Activated T-helper 1 cell treated with anti-CD3 and anti-CD28 coated beads, Interleukin-12 subunit alpha, Interleukin-12 subunit beta, Interleukin-2, Interleukin-4 antibody, amounts not matched to agents 30 ng/mL and 10 ng/mL and 1 ng/mL, durations not matched to agents 14 hours and 24 hours and 36 hours (primary cell): ENCODE results near the gene NDUFA5. TPM values are rescaled to one million over a fixed set of nuclear protein-coding genes. Genes with fewer than 3 reads are reported as not detected.
"Not testable (repeated sequence)": the region's sequence is repeated elsewhere in the genome, so short reads cannot be mapped to it uniquely, and the experiment has no call there.

Experiments
- DNase-seq: peaks from one replicate; pipeline ENCODE4 v3.0.0; 2021; ENCODE audit warnings: low spot score
- H3K27ac Mint-ChIP-seq: one replicate; pipeline ENCODE4 v1.8.0; 2021; ENCODE audit warnings: mild to moderate bottlenecking, mixed read lengths
- H3K27me3 Mint-ChIP-seq: one replicate; pipeline ENCODE4 v1.8.0; 2022; ENCODE audit warnings: mild to moderate bottlenecking, moderate library complexity, mixed read lengths; ENCODE audit not compliant: insufficient read depth
- H3K36me3 Mint-ChIP-seq: one replicate; pipeline ENCODE4 v1.8.0; 2021; ENCODE audit warnings: low read depth, mixed read lengths
- H3K4me1 Mint-ChIP-seq: one replicate; pipeline ENCODE4 v1.8.0; 2021; ENCODE audit warnings: low read depth, mixed read lengths
- H3K4me3 Mint-ChIP-seq: one replicate; pipeline ENCODE4 v1.8.0; 2021; ENCODE audit warnings: mild to moderate bottlenecking, moderate library complexity, mixed read lengths
- H3K9me3 Mint-ChIP-seq: one replicate; pipeline ENCODE4 v1.8.0; 2021; ENCODE audit warnings: mixed read lengths
- intact Hi-C: fragments of 100-400 bp; cut with micrococcal nuclease; formaldehyde crosslinking; loops from one replicate; pipeline ENCODE4 v1.15.1; 2024
- total RNA-seq: library from RNA; stranded (reverse); gene quantifications from 2 replicates; pipeline ENCODE4 v1.2.3, GENCODE V29; 2022

The NDUFA5 gene
- total RNA-seq, 1 donor from 2014 or later = 49.4 TPM

DNA sequence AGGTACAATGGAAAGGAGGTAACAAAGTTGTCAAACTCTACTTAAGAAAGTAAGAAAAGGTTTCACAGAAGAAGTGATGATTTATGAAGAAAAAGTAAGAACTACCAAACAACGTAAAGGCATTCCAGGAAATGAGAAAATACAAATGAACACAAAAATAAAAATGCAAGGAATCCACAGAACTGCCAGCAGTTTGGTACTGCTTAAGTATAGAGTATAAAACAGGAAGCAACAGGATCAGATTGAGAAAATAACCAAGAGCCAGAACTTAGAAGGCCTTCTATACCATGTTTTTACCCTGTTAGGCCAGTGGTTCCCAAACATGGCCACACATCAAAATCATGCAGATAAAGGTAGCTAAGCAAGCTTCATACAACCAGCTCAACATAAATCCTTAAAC is 9.2 kb downstream of the NDUFA5 start:
- H3K4me3 Mint-ChIP-seq = no peak overlapping the region
- H3K4me1 Mint-ChIP-seq = peaks cover 14% of the 10 kb centered on the region
- no peak for DNase-seq
- intact Hi-C loops = no loop called here
- H3K27me3 Mint-ChIP-seq = no peaks in the 10 kb centered on the region
- H3K9me3 Mint-ChIP-seq = no peaks in the 10 kb centered on the region
- peaks cover 24% of the 10 kb centered on the region for H3K36me3 Mint-ChIP-seq
- no peak overlapping the region for H3K27ac Mint-ChIP-seq

GRCh38 chr7:123539871-123540270 is 17.7 kb downstream of the NDUFA5 start:
- H3K4me1 Mint-ChIP-seq = peaks cover 5% of the 10 kb centered on the region
- no peak for DNase-seq
- no peak overlapping the region for H3K27ac Mint-ChIP-seq
- H3K36me3 Mint-ChIP-seq = peaks cover 2% of the 10 kb centered on the region
- H3K9me3 Mint-ChIP-seq = no peaks in the 10 kb centered on the region
- H3K27me3 Mint-ChIP-seq = peaks cover 3% of the 10 kb centered on the region
- intact Hi-C loops = no loop called here
- no peak overlapping the region for H3K4me3 Mint-ChIP-seq

DNA sequence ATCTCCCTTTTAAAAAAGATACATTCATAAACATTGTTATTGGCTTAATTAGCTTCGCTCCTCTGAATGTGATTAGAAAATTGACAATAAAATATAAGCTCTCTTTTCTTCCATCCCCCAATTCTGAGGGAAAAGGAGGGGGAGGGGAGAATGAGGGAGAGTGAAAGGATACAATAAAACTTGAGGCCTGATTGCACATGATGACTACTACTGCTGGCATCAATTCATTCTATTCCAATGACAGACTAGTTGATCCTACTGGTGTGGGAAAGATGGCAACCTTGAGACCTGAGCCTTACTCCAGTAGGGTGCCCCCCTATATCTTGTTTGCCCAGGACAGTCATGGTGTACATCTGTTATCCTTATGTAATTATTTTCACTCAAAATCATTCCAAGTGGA is 18.7 kb downstream of the NDUFA5 start:
- no peak overlapping the region for H3K4me3 Mint-ChIP-seq
- peaks cover 9% of the 10 kb centered on the region for H3K27me3 Mint-ChIP-seq
- H3K36me3 Mint-ChIP-seq = peaks cover 2% of the 10 kb centered on the region
- DNase-seq = no peak
- peaks cover 11% of the 10 kb centered on the region for H3K4me1 Mint-ChIP-seq
- intact Hi-C loops = no loop called here
- no peak overlapping the region for H3K27ac Mint-ChIP-seq
- H3K9me3 Mint-ChIP-seq = no peaks in the 10 kb centered on the region

DNA sequence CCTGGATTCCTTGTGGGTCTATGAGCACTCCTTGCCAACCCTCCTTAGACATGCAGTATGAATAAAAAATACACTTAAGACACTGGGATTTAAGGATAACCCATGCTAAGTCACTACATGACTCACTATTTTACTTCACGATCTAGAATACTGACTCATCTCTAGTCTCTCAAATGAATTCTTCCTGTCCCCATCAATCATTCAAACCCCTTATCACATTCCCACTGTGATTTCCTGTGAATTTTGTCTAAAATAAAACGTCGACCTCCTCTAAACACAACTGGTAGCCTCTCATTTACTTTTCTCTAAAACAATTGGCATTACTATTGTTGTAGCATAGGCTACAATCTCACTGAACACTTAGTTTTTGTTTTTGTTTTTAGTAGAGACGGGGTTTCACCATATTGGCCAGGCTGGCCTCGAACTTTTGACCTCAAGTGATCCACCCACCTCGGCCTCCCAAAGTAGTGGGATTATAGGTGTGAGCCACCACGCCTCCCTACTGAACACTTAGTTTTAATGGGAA is 19.4 kb downstream of the NDUFA5 start:
- peaks cover 17% of the 10 kb centered on the region for H3K4me1 Mint-ChIP-seq
- peaks cover 15% of the 10 kb centered on the region for H3K27me3 Mint-ChIP-seq
- H3K36me3 Mint-ChIP-seq = peaks cover 2% of the 10 kb centered on the region
- H3K4me3 Mint-ChIP-seq = no peak overlapping the region
- intact Hi-C loops = no loop called here
- no peak for DNase-seq
- H3K27ac Mint-ChIP-seq = no peak overlapping the region
- no peaks in the 10 kb centered on the region for H3K9me3 Mint-ChIP-seq

DNA sequence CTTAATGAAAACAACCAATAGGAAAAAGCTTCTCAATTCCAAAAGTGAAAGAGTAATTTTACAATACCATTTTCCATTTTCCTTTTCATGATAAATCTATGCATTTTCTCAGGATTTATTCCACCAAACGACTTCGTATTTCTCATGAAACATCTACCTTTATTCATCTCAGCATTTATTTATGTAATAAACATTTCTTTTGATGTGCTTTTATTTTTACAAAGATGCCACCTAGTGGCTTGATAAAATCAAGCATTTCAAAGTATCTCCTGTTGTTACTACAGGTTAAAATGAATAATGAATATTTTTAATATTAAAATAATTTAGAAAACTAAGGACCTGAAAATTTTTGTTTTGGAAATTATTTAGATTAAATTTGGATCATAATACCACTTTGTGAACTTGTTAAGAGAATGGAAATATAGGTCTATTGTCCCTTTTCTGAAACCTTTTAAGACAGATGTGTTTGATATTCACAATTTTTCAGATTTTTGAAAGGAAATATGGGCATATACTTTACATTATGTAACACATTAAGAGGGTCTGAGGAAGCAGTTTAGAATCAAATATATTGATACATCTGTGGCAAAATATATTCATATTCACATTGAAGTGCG is 20.5 kb downstream of the NDUFA5 start:
- DNase-seq = no peak
- Mint-ChIP-seq H3K27me3 (peaks cover 22% of the 10 kb centered on the region), H3K4me3 (no peak overlapping the region), H3K36me3 (peaks cover 2% of the 10 kb centered on the region), H3K9me3 (no peaks in the 10 kb centered on the region), H3K4me1 (peaks cover 24% of the 10 kb centered on the region), H3K27ac (no peak overlapping the region)
- intact Hi-C loops = loop anchor here (1.0 kb wide), 1 partner anchor 43 kb away; no protein-coding TSS in a partner anchor

GRCh38 chr7:123535517-123535916 is 22.1 kb downstream of the NDUFA5 start:
- intact Hi-C loops = no loop called here
- peaks cover 30% of the 10 kb centered on the region for H3K27me3 Mint-ChIP-seq
- H3K9me3 Mint-ChIP-seq = no peaks in the 10 kb centered on the region
- no peaks in the 10 kb centered on the region for H3K36me3 Mint-ChIP-seq
- H3K4me3 Mint-ChIP-seq = peak overlapping the region; percentile 26
- H3K27ac Mint-ChIP-seq = no peak overlapping the region
- no peak for DNase-seq
- H3K4me1 Mint-ChIP-seq = peaks cover 26% of the 10 kb centered on the region

DNA sequence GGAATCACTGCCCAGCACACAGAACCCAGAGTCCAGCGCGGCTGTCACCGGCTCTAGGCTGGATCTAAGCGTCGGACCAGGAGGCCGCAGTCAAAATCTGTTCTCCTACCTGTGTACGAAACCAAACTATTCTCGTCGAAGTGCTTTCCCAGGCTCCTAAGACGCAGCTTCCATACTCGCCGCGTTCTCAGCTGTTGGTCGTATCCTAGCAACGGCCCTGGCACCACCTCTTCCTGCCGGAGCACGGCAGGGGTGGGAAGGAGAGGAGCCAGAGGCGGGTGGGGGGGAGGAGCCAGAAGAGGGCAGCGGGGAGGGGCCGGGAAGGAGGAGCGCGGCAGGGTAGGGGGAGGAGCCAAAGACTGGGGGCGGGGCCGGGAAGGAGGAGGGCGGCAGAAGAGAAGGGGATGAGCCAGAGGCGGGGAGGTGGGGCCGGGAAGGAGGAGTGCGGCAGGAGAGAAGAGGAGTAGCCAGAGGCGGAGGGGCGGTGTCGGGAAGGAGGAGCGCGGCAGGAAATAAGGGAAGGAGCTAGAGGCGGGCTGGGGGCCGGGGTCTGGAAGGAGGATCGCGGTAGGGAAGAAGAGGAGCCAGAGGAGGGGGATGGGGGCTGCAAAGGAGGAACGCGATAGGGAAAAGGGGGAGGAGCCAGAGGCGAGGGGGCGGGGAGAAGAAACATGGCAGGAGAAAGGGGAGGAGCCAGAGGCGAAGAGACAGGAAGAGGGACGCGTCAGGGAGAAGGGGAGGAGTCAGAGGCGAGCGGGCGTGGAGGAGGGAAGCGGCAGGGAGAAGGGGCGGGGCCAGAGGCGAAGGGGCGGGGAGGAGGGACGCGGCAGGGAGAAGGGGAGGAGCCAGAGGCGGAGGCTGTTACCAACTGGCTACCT is 23.0 kb downstream of the NDUFA5 start, which contains the start of gene IQUB:
Gene IQUB (minus strand): TSS at position 213 of the 878 bp plus-strand sequence. CDS start 22,255 bp downstream, outside the sequence.
- peaks cover 26% of the 10 kb centered on the region for H3K4me1 Mint-ChIP-seq
- no peaks in the 10 kb centered on the region for H3K9me3 Mint-ChIP-seq
- H3K36me3 Mint-ChIP-seq = no peaks in the 10 kb centered on the region
- peaks cover 30% of the 10 kb centered on the region for H3K27me3 Mint-ChIP-seq
- DNase-seq = peak; percentile 89
- intact Hi-C loops = loop anchor here (1.0 kb wide), 3 partner anchors 23 to 1397 kb away; partner anchors contain the start of gene NDUFA5
- H3K27ac Mint-ChIP-seq = peak within 1 kb of the TSS; percentile 88
- H3K4me3 Mint-ChIP-seq = peak within 1 kb of the TSS; percentile 91

DNA sequence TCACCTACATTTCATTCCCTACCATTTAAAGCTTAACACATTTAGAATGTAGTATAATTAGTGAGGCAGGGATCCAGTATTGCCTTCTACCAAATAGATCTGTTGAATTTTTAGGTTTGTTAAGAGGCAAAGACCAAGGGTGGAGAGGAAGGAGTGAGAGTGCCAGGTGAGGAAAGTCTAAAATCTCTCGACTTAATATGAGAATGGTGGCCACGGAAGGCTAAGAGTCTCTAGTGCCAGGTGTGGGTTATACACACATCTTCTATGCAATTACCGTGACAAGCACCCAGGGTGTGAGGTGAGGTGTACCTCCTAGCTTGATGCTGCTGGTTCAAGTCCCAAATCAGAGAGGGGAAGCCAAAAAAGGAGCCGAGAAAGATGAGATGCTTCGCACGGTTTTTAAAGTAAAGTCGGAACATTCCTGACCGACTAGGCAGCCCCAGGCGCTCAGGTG is 23.7 kb downstream of the NDUFA5 start:
- Mint-ChIP-seq H3K9me3 (no peaks in the 10 kb centered on the region), H3K27ac (no peak overlapping the region), H3K27me3 (peaks cover 30% of the 10 kb centered on the region), H3K36me3 (no peaks in the 10 kb centered on the region), H3K4me1 (peaks cover 26% of the 10 kb centered on the region), H3K4me3 (peak overlapping the region; percentile 91)
- DNase-seq = peak; percentile 2
- intact Hi-C loops = loop anchor here (1.0 kb wide), 3 partner anchors 23 to 1397 kb away; partner anchors contain the start of gene NDUFA5

DNA sequence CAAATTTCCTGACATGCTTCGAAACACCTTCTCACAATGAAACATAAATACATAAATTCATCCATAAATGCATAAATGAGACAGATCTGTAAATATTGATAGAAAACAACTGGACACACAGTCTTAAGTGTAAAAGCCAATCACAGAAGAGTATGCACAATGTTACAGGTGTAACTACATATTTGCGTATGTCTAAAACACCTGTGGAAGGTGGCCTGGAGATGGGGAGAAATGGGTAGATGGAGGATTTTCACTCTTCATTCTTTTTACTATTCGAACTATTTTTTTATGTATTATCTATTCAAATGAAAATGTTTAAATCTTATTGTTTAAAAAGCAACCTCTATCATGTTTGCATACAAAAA is 24.1 kb downstream of the NDUFA5 start:
- peak overlapping the region; percentile 91 for H3K4me3 Mint-ChIP-seq
- H3K27me3 Mint-ChIP-seq = peaks cover 30% of the 10 kb centered on the region
- intact Hi-C loops = no loop called here
- DNase-seq = no peak
- no peaks in the 10 kb centered on the region for H3K36me3 Mint-ChIP-seq
- peaks cover 26% of the 10 kb centered on the region for H3K4me1 Mint-ChIP-seq
- H3K9me3 Mint-ChIP-seq = no peaks in the 10 kb centered on the region
- H3K27ac Mint-ChIP-seq = no peak overlapping the region

DNA sequence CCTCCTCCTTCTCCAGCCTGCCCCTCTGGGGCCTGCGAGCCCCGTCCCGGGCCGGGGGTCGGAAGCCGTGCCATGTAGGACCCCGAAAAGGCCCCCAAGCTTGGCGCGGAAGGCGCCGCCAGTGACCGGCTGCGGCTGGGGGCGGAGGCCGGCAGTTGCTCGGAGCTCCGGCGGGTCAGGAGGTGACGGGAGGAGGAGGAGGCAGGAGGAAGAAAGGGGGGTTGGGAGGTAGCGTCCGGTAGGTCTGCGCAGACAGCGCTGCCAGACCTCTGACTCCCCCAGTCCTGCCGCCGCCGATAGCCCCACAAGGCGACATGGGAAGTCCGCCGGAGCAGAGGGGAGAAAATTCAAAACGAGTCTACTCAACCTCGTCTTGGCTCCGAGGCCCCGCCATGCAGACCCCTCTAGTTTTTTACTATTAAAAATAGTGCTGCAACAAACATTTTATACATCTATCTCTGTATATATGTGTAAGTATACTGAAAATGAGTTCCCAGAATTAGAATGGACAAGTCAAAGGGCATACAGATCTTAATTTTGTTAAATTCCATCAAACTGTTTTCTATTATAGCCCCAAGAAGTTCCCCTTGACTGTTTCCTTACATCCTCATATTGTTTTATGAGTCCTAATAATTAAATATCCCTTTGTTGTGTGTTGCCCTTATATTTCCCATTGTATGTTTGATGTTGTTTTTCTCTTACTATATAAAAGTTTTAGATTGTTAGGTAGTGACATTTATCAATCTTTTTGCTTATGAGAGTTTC is 24.6 kb downstream of the NDUFA5 start:
- Mint-ChIP-seq H3K4me3 (peak overlapping the region; percentile 91), H3K4me1 (peaks cover 21% of the 10 kb centered on the region), H3K27me3 (peaks cover 30% of the 10 kb centered on the region)
- H3K36me3 Mint-ChIP-seq, intact Hi-C loops, H3K27ac Mint-ChIP-seq, H3K9me3 Mint-ChIP-seq: not testable (repeated sequence)
- DNase-seq = peak; percentile 16

DNA sequence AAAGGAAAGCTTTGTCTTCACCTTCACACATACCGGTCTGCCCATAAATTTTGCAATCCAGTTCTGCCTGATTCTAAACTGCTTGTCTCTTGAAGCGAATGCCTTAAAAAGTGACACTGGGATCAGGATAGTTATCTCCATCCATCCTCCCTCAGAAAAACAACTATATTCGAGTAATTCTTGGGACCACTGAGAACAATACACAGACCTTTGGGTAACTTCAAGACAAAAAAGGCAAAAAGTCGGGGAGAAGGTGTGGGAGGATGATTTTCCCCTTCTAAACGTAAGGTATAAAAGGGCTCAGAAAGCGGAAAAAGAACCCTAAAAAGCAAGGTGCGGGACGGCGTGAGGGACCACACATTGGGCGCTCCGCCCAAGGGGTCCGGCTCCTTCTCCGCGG is 25.3 kb downstream of the NDUFA5 start:
- intact Hi-C loops = not testable (repeated sequence)
- H3K27me3 Mint-ChIP-seq = peaks cover 30% of the 10 kb centered on the region

DNA sequence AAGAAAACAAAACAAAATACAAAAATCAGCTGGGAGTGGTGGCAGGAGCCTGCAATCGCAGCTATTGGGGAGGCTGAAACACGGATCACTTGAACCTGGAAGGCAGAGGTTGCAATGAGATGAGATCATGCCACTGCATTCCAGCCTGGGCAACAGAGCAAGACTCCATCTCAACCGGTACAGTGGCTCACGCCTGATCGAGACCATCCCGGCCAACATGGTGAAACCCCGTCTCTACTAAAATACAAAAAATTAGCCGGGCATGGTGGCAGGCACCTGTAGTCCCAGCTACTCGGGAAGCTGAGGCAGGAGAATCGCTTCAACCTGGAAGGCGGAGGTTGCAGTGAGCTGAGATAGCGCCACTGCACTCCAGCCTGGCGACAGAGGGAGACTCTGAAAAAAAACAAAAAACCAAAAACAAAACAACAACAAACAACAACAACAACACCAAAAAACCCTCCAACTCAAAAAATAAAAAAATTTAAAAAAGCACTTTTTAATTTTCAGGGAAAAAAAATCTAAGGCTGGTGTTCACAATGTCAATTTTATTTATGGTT is 27.5 kb downstream of the NDUFA5 start:
- H3K9me3 Mint-ChIP-seq, DNase-seq, H3K27ac Mint-ChIP-seq, H3K36me3 Mint-ChIP-seq, H3K4me3 Mint-ChIP-seq, intact Hi-C loops: not testable (repeated sequence)
- peaks cover 21% of the 10 kb centered on the region for H3K4me1 Mint-ChIP-seq
- peaks cover 30% of the 10 kb centered on the region for H3K27me3 Mint-ChIP-seq

More for the DNA sequence above, 25.3 kb downstream of the NDUFA5 start:
- H3K27ac Mint-ChIP-seq, DNase-seq, H3K9me3 Mint-ChIP-seq, H3K36me3 Mint-ChIP-seq: not testable (repeated sequence)
- Mint-ChIP-seq H3K4me3 (peak overlapping the region; percentile 63), H3K4me1 (peaks cover 21% of the 10 kb centered on the region)
